Ovary (tissue), 9 donors: Measurements from ENCODE around the gene LDHAL6B. TPM values are rescaled to one million over a fixed set of nuclear protein-coding genes. Genes with fewer than 3 reads are reported as not detected.

ENCODE experiments used
- DNase-seq, 5 donors: peaks; one replicate each; pipeline ENCODE4 v3.0.0-alpha.2; 2019 to 2020
- H3K27ac ChIP-seq, 2 donors: fragments of 200-600 bp; one replicate each; pipeline versions ENCODE4 v1.5.1 to v1.8.0; 2019 to 2022
- H3K27me3 ChIP-seq: fragments of 200-600 bp; one replicate; pipeline ENCODE4 v1.8.0; 2022
- H3K36me3 ChIP-seq: fragments of 200-600 bp; sonication (generic); one replicate; pipeline ENCODE4 v1.5.1; 2019
- H3K4me1 ChIP-seq: one replicate; pipeline ENCODE4 v1.8.1; 2013; ENCODE audit warnings: mild to moderate bottlenecking, moderate library complexity; ENCODE audit not compliant: insufficient read depth
- H3K4me3 ChIP-seq: fragments of 200-600 bp; sonication (generic); one replicate; pipeline ENCODE4 v1.5.1; 2017
- H3K9me3 ChIP-seq, 2 donors: fragments of 200-600 bp in 1 of 2; sonication (generic) in 1 of 2; one replicate each; pipeline versions ENCODE4 v1.5.1 to v1.8.1; 2013 to 2019; ENCODE audit warnings: mild to moderate bottlenecking in 1 of 2, moderate library complexity in 1 of 2
- CTCF ChIP-seq, 3 donors: fragments of 450-650 bp in 2 of 3; fragments of 200-600 bp in 1 of 3; IDR thresholded peaks; one replicate each; pipeline versions ENCODE4 v1.5.1 to v1.8.0; 2016 to 2022; ENCODE audit warnings: antibody characterized with exemption in 3 of 3, mild to moderate bottlenecking in 1 of 3
- EP300 ChIP-seq: sonication (generic); formaldehyde crosslinking; IDR thresholded peaks from one replicate; pipeline ENCODE4 v1.6.1; 2017; ENCODE audit warnings: antibody characterized with exemption
- POLR2A ChIP-seq: fragments of 450-650 bp; IDR thresholded peaks from one replicate; pipeline ENCODE4 v1.6.1; 2017; ENCODE audit warnings: antibody characterized with exemption, mild to moderate bottlenecking, moderate library complexity
- WGBS, 3 donors: extraction: QIAGEN DNeasy Blood & Tissue Kit in 1 of 3; methylation state at CpG; one replicate each; pipeline versions ENCODE4 v1.1.5 to v1.1.7; 2013 to 2017; 5-methylcytosine and 5-hydroxymethylcytosine counted together
- intact Hi-C, 4 donors: fragments of 100-400 bp; cut with DNase I; formaldehyde crosslinking; loops; one replicate each; pipeline versions ENCODE4 v1.11.0 to v1.15.1; 2022 to 2023
- polyA plus RNA-seq, 2 donors: library from polyadenylated mRNA; stranded (reverse); fragments of 200-250 nt in 1 of 2; fragments of 350-450 nt in 1 of 2; fragmentation: Illumina TruSeq in 1 of 2; extraction: RNeasy Lipid Tissue Mini Kit (QIAGEN cat#74804) in 1 of 2; gene quantifications; one replicate each; pipeline ENCODE4 v1.2.3, GENCODE V29; 2013 to 2014
- total RNA-seq, 7 donors: library from RNA; depleted of rRNA in 2 of 7; stranded (reverse); fragments of >200 nt in 2 of 7; fragmentation: NEBNext Ultra II Directional in 3 of 7; extraction: Animal tissue kit (Norgen Biotek cat#: 25700) in 3 of 7; gene quantifications; one replicate each; pipeline versions ENCODE4 v1.1.0 to v1.2.4, GENCODE V29; 2016 to 2023
- donor health status: DM: no; HTN: no; CAD: no; lungs with moderate emphysema.
- donor health status: DM: no; HTN: no; CAD: no.
- donor health status: Bipolar disorder and iron deficiency.
- donor health status: DM: yes; HTN: yes; CAD: no.
- donor health status: DM: no; HTN: no; CAD: no.
- donor health status: DM: yes; HTN: yes; CAD: no.

LDHAL6B gene
- total and polyA plus RNA-seq, 9 donors: not detected

- Histone ChIP-seq H3K4me3 (no peak overlapping the region), H3K9me3 (no peaks in the 10 kb centered on the region), H3K36me3 (no peaks in the 10 kb centered on the region), H3K27me3 (no peaks in the 10 kb centered on the region), H3K27ac (no peak overlapping the region), H3K4me1 (no peaks in the 10 kb centered on the region)
- WGBS, 3 donors: 95 to 97% (median 96%) methylated on average over 2 of the region's 2 CpGs
- intact Hi-C loops: no loop called here
- no peak for DNase-seq
- TF ChIP-seq EP300 (no peak), CTCF (IDR thresholded peaks at IDR 0.05) (no peak), POLR2A (no peak)
These were observed 10.2 kb upstream of the LDHAL6B start for GRCh38 chr15:59196416-59196815.

- WGBS, 3 donors: 94 to 97% (median 96%) methylated on average over 2 of the region's 2 CpGs
- Histone ChIP-seq H3K27me3 (no peaks in the 10 kb centered on the region), H3K36me3 (no peaks in the 10 kb centered on the region), H3K4me3 (no peak overlapping the region), H3K9me3 (no peaks in the 10 kb centered on the region), H3K4me1 (no peaks in the 10 kb centered on the region), H3K27ac (no peak overlapping the region)
- TF ChIP-seq CTCF (IDR thresholded peaks at IDR 0.05) (no peak), POLR2A (no peak), EP300 (no peak)
- intact Hi-C loops: no loop called here
- DNase-seq: no peak
These were observed 9.2 kb upstream of the LDHAL6B start for GRCh38 chr15:59197454-59197853.

- intact Hi-C loops: no loop called here
- TF ChIP-seq EP300: no peak
- no peak for TF ChIP-seq CTCF (IDR thresholded peaks at IDR 0.05)
- TF ChIP-seq POLR2A: no peak
- H3K4me3 ChIP-seq: no peak overlapping the region
- WGBS, 3 donors: 73 to 80% (median 75%) methylated on average over 10 of the region's 10 CpGs
- no peak for DNase-seq
- no peaks in the 10 kb centered on the region for H3K9me3 ChIP-seq
- H3K36me3 ChIP-seq: no peaks in the 10 kb centered on the region
- no peak overlapping the region for H3K27ac ChIP-seq
- H3K27me3 ChIP-seq: no peaks in the 10 kb centered on the region
- no peaks in the 10 kb centered on the region for H3K4me1 ChIP-seq
These were observed 6.8 kb upstream of the LDHAL6B start for GRCh38 chr15:59199626-59200465.

- Histone ChIP-seq H3K27ac (no peak overlapping the region), H3K4me1 (no peaks in the 10 kb centered on the region), H3K9me3 (no peaks in the 10 kb centered on the region), H3K4me3 (no peak overlapping the region), H3K27me3 (no peaks in the 10 kb centered on the region), H3K36me3 (no peaks in the 10 kb centered on the region)
- intact Hi-C loops: no loop called here
- TF ChIP-seq CTCF (IDR thresholded peaks at IDR 0.05) (no peak), POLR2A (no peak), EP300 (no peak)
- 97 to 98% (median 97%) methylated on average over 9 of the region's 9 CpGs for WGBS, 3 donors
- DNase-seq: no peak
These were observed 6.1 kb upstream of the LDHAL6B start for GRCh38 chr15:59200560-59200959.
